GM12801 (cell line): ENCODE measurements around the gene FIGLA.

ENCODE experiments used
- CTCF ChIP-seq: IDR thresholded peaks from one replicate; pipeline ENCODE4 v1.5.1; 2011; ENCODE audit warnings: control low read depth; ENCODE audit not compliant: insufficient read length; ENCODE audit errors: extremely low read depth

FIGLA gene

GRCh38 chr2:70769450-70769849, 21.0 kb downstream of the FIGLA start:
- TF ChIP-seq CTCF = no peak

- TF ChIP-seq CTCF = no peak
These were observed 21.8 kb downstream of the FIGLA start for GRCh38 chr2:70768590-70769085.

- TF ChIP-seq CTCF = no peak
These were observed 22.5 kb downstream of the FIGLA start, which contains the start of gene ADD2 for GRCh38 chr2:70767699-70768589. ADD2 (minus strand) TSS chr2:70768200; CDS start chr2:70706408, 61,792 bp downstream.

GRCh38 chr2:70767079-70767698, 23.3 kb downstream of the FIGLA start:
- no peak for TF ChIP-seq CTCF

- TF ChIP-seq CTCF = no peak
These were observed 23.9 kb downstream of the FIGLA start for GRCh38 chr2:70766357-70767078.

- TF ChIP-seq CTCF = no peak
These were observed 24.9 kb downstream of the FIGLA start for GRCh38 chr2:70765507-70765906.

- TF ChIP-seq CTCF = no peak
These were observed 31.0 kb downstream of the FIGLA start for GRCh38 chr2:70759446-70759845.
